A549 (cell line): ENCODE measurements around the gene UBASH3B.

Source experiments
- EHF ChIP-seq: fragments of 250-450 bp; sonication (Bioruptor Pico); IDR thresholded peaks from 2 replicates; pipeline ENCODE4 v1.5.0; 2020; ENCODE audit warnings: mild to moderate bottlenecking
- JUNB ChIP-seq: fragments of >200 bp; sonication (Bioruptor Twin); formaldehyde crosslinking; IDR thresholded peaks from 2 replicates; pipeline ENCODE4 v1.6.1; 2016
- MAX ChIP-seq: IDR thresholded peaks from 2 replicates; pipeline ENCODE4 v1.6.1; 2012
- POLR2A ChIP-seq: IDR thresholded peaks from 2 replicates; pipeline ENCODE4 v1.6.1; 2012; ENCODE audit warnings: mild to moderate bottlenecking, low read length
- RAD21 ChIP-seq, 2 experiments: fragments of >200 bp in 1 of 2; sonication (Bioruptor Twin) in 1 of 2; formaldehyde crosslinking in 1 of 2; IDR thresholded peaks in 1 of 2; conservative IDR thresholded peaks in 1 of 2; 2 replicates in 1 of 2; 3 replicates in 1 of 2; pipeline ENCODE4 v1.6.1; 2012 to 2018; ENCODE audit warnings: inconsistent platforms in 1 of 2
- TP53 ChIP-seq: fragments of 250-450 bp; sonication (Bioruptor Pico); IDR thresholded peaks from 2 replicates; pipeline ENCODE4 v1.5.0; 2021; ENCODE audit warnings: mild to moderate bottlenecking, moderate library complexity
- TF ChIP-seq, protein P1 (sequence below): fragments of >200 bp; sonication (Bioruptor Twin); formaldehyde crosslinking; IDR thresholded peaks from 3 replicates; pipeline ENCODE4 v1.5.1; 2016
- TF ChIP-seq, protein P2 (sequence below): fragments of 450-650 bp; IDR thresholded peaks from 2 replicates; pipeline ENCODE4 v1.6.1; 2014; ENCODE audit warnings: antibody characterized with exemption
- TF ChIP-seq, protein P3 (sequence below): fragments of 200-600 bp; sonication (generic); IDR thresholded peaks from 2 replicates; pipeline ENCODE4 v1.6.1; 2016; ENCODE audit warnings: antibody characterized with exemption, mild to moderate bottlenecking, moderate library complexity

- TF ChIP-seq, protein P1, sequence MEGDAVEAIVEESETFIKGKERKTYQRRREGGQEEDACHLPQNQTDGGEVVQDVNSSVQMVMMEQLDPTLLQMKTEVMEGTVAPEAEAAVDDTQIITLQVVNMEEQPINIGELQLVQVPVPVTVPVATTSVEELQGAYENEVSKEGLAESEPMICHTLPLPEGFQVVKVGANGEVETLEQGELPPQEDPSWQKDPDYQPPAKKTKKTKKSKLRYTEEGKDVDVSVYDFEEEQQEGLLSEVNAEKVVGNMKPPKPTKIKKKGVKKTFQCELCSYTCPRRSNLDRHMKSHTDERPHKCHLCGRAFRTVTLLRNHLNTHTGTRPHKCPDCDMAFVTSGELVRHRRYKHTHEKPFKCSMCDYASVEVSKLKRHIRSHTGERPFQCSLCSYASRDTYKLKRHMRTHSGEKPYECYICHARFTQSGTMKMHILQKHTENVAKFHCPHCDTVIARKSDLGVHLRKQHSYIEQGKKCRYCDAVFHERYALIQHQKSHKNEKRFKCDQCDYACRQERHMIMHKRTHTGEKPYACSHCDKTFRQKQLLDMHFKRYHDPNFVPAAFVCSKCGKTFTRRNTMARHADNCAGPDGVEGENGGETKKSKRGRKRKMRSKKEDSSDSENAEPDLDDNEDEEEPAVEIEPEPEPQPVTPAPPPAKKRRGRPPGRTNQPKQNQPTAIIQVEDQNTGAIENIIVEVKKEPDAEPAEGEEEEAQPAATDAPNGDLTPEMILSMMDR, result no peak
- TF ChIP-seq TP53 (CRISPR knock-in tag) (no peak), MAX (no peak), EHF (CRISPR knock-in tag) (no peak), RAD21 (conservative IDR thresholded peaks at IDR 0.05 in 1 of 2, IDR thresholded peaks at IDR 0.05 in 1 of 2) (no peak), POLR2A (no peak), JUNB (no peak)
- TF ChIP-seq, protein P2, sequence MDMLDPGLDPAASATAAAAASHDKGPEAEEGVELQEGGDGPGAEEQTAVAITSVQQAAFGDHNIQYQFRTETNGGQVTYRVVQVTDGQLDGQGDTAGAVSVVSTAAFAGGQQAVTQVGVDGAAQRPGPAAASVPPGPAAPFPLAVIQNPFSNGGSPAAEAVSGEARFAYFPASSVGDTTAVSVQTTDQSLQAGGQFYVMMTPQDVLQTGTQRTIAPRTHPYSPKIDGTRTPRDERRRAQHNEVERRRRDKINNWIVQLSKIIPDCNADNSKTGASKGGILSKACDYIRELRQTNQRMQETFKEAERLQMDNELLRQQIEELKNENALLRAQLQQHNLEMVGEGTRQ, result no peak
- TF ChIP-seq, protein P3, sequence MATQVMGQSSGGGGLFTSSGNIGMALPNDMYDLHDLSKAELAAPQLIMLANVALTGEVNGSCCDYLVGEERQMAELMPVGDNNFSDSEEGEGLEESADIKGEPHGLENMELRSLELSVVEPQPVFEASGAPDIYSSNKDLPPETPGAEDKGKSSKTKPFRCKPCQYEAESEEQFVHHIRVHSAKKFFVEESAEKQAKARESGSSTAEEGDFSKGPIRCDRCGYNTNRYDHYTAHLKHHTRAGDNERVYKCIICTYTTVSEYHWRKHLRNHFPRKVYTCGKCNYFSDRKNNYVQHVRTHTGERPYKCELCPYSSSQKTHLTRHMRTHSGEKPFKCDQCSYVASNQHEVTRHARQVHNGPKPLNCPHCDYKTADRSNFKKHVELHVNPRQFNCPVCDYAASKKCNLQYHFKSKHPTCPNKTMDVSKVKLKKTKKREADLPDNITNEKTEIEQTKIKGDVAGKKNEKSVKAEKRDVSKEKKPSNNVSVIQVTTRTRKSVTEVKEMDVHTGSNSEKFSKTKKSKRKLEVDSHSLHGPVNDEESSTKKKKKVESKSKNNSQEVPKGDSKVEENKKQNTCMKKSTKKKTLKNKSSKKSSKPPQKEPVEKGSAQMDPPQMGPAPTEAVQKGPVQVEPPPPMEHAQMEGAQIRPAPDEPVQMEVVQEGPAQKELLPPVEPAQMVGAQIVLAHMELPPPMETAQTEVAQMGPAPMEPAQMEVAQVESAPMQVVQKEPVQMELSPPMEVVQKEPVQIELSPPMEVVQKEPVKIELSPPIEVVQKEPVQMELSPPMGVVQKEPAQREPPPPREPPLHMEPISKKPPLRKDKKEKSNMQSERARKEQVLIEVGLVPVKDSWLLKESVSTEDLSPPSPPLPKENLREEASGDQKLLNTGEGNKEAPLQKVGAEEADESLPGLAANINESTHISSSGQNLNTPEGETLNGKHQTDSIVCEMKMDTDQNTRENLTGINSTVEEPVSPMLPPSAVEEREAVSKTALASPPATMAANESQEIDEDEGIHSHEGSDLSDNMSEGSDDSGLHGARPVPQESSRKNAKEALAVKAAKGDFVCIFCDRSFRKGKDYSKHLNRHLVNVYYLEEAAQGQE, result no peak
These were observed 99.9 kb downstream of the UBASH3B start for GRCh38 chr11:122755409-122755808.
